Heart left ventricle (tissue), 16 donors: ENCODE results near the gene LDHD. TPM values are rescaled to one million over a fixed set of nuclear protein-coding genes. Genes with fewer than 3 reads are reported as not detected.

Experiments used
- ATAC-seq, 4 donors: fragments of 200-7000 bp; cut with Tn5 transposase; one replicate each; pipeline ENCODE4 v1.9.1; 2020 to 2022; ENCODE audit warnings: moderate library complexity in 4 of 4, mild to moderate bottlenecking in 3 of 4, moderate number of reproducible peaks in 1 of 4
- DNase-seq, 5 donors: peaks; one replicate each; pipeline ENCODE4 v3.0.0-alpha.2; 2020
- H3K27ac ChIP-seq, 12 donors: fragments of 200-600 bp; sonication (generic) in 4 of 12; one replicate each; pipeline versions ENCODE4 v1.5.0 to v1.8.0; 2016 to 2022; ENCODE audit warnings: mild to moderate bottlenecking in 2 of 12
- H3K27me3 ChIP-seq, 9 donors: fragments of 200-600 bp; sonication (generic) in 2 of 9; one replicate each; pipeline versions ENCODE4 v1.5.1 to v1.8.0; 2016 to 2022; ENCODE audit warnings: mild to moderate bottlenecking in 3 of 9
- H3K36me3 ChIP-seq, 9 donors: fragments of 200-600 bp; sonication (generic) in 2 of 9; one replicate each; pipeline versions ENCODE4 v1.5.0 to v1.8.0; 2018 to 2022; ENCODE audit warnings: mild to moderate bottlenecking in 2 of 9
- H3K4me1 ChIP-seq, 12 donors: fragments of 200-600 bp; sonication (generic) in 4 of 12; one replicate each; pipeline versions ENCODE4 v1.5.0 to v1.8.0; 2016 to 2022; ENCODE audit warnings: mild to moderate bottlenecking in 3 of 12
- H3K4me3 ChIP-seq, 12 donors: fragments of 200-600 bp; sonication (generic) in 4 of 12; one replicate each; pipeline versions ENCODE4 v1.5.0 to v1.8.0; 2017 to 2022; ENCODE audit warnings: mild to moderate bottlenecking in 9 of 12, moderate library complexity in 4 of 12
- H3K9me3 ChIP-seq, 12 donors: fragments of 200-600 bp; sonication (generic) in 4 of 12; one replicate each; pipeline versions ENCODE4 v1.5.0 to v1.8.0; 2016 to 2022; ENCODE audit warnings: mild to moderate bottlenecking in 1 of 12
- CTCF ChIP-seq, 12 donors: fragments of 200-600 bp; sonication (generic) in 4 of 12; IDR thresholded peaks; one replicate each; pipeline versions ENCODE4 v1.5.0 to v1.8.0; 2018 to 2022; ENCODE audit warnings: antibody characterized with exemption in 12 of 12, mild to moderate bottlenecking in 5 of 12
- POLR2A ChIP-seq, 2 donors: fragments of 450-650 bp; IDR thresholded peaks; one replicate each; pipeline ENCODE4 v1.6.1; 2017; ENCODE audit warnings: antibody characterized with exemption in 2 of 2, mild to moderate bottlenecking in 2 of 2, moderate library complexity in 2 of 2
- WGBS, 4 donors: extraction: QIAGEN DNeasy Blood & Tissue Kit in 2 of 4; methylation state at CpG; one replicate each; pipeline versions ENCODE4 v1.1.5 to v1.1.7; 2013 to 2018; 5-methylcytosine and 5-hydroxymethylcytosine counted together
- intact Hi-C, 10 donors: fragments of 100-400 bp; cut with DNase I; formaldehyde crosslinking; loops; one replicate each; pipeline versions ENCODE4 v1.11.1 to v1.14.2; 2022
- polyA plus RNA-seq, 2 donors: library from polyadenylated mRNA; stranded (reverse); fragments of 200-250 nt; gene quantifications; one replicate each; pipeline ENCODE4 v1.2.3, GENCODE V29; 2013
- total RNA-seq, 9 donors: library from RNA; depleted of rRNA in 2 of 9; stranded (reverse); fragments of >200 nt in 2 of 9; fragmentation: NEBNext Ultra II Directional in 3 of 9; extraction: Animal tissue kit (Norgen Biotek cat#: 25700) in 3 of 9; gene quantifications; one replicate each; pipeline versions ENCODE4 v1.1.0 to v1.2.4, GENCODE V29; 2016 to 2023
- donor health status: ischemic (EF 13 %, LVEDD 7.1; RV severe dilation, severe dysfunction).
- donor health status: healthy with polysubstance abuse.
- donor health status: DM: no; HTN: yes; CAD: no.
- donor health status: DM: no; HTN: no; CAD: no.
- donor health status: ischemic (EF 25% LVEDD 6.9; RV normal size, moderate dysfunction).
- donor health status: ischemic (EF 25% LVEDD 5.7; RV mildly dilated, moderate dysfunction).
- donor health status: healthy.
- donor health status: DM: yes; HTN: yes; CAD: no.
- donor health status: ischemic (EF 35%, LVEDD 5.7; RV mildly dilated, moderate dysfunction).
- donor health status: nonischemic (EF 11% LVEDD 7.7; RV severe dilation, severe dysfunction).
- donor health status: DM: yes; HTN: yes; CAD: no.
- donor health status: PGD.
- donor health status: ischemic (EF 29% LVEDD 5.4; RV normal size, mild dysfunction).
- donor health status: nonischemic (EF 23%, LVEDD 6.1; RV moderate dilation, normal function).

Gene LDHD
- total and polyA plus RNA-seq, 11 donors: 49.0 to 185 (median 90.6) TPM

- 95 to 99% (median 96%) methylated on average over 5 of the region's 5 CpGs for WGBS, 4 donors
- ATAC-seq (no peak), DNase-seq (no peak)
- Histone ChIP-seq H3K27ac (no peak overlapping the region), H3K4me1 (no peaks in the 10 kb centered on the region), H3K9me3 (no peaks in the 10 kb centered on the region), H3K27me3 (no peaks in the 10 kb centered on the region), H3K4me3 (no peak overlapping the region), H3K36me3 (no peaks in the 10 kb centered on the region)
- intact Hi-C loops: loop anchor here in 1 of 10 donors (10.0 kb wide), 1 partner anchor 435 kb away; the partner anchor contains the start of gene MLKL
- no peak for TF ChIP-seq CTCF (IDR thresholded peaks at IDR 0.05)
- no peak for TF ChIP-seq POLR2A (IDR thresholded peaks at IDR 0.05)
These were observed 22.9 kb upstream of the LDHD start for GRCh38 chr16:75139498-75139897.

- no peaks in the 10 kb centered on the region for H3K9me3 ChIP-seq
- H3K36me3 ChIP-seq: no peaks in the 10 kb centered on the region
- WGBS, 4 donors: 35 to 50% (median 44%) methylated on average over 9 of the region's 9 CpGs
- H3K4me3 ChIP-seq: no peak overlapping the region
- no peaks in the 10 kb centered on the region for H3K4me1 ChIP-seq
- intact Hi-C loops: loop anchor here in 1 of 10 donors (10.0 kb wide), 1 partner anchor 434 kb away; the partner anchor contains the start of gene MLKL
- no peak for DNase-seq
- ATAC-seq: no peak
- TF ChIP-seq CTCF (IDR thresholded peaks at IDR 0.05) (no peak), POLR2A (IDR thresholded peaks at IDR 0.05) (no peak)
- H3K27ac ChIP-seq: no peak overlapping the region
- no peaks in the 10 kb centered on the region for H3K27me3 ChIP-seq
These were observed 22.1 kb upstream of the LDHD start for GRCh38 chr16:75138636-75139035.

- ATAC-seq (no peak), DNase-seq (no peak)
- Histone ChIP-seq H3K9me3 (no peaks in the 10 kb centered on the region), H3K36me3 (no peaks in the 10 kb centered on the region), H3K27me3 (no peaks in the 10 kb centered on the region), H3K4me3 (no peak overlapping the region), H3K27ac (no peak overlapping the region), H3K4me1 (no peaks in the 10 kb centered on the region)
- intact Hi-C loops: loop anchor here in 1 of 10 donors (10.0 kb wide), 1 partner anchor 433 kb away; the partner anchor contains the start of gene MLKL
- 64 to 86% (median 74%) methylated on average over 8 of the region's 8 CpGs for WGBS, 4 donors
- TF ChIP-seq POLR2A (IDR thresholded peaks at IDR 0.05): no peak
- TF ChIP-seq CTCF (IDR thresholded peaks at IDR 0.05): no peak
These were observed 21.7 kb upstream of the LDHD start for GRCh38 chr16:75138233-75138632.

GRCh38 chr16:75131081-75131480, 14.5 kb upstream of the LDHD start:
- Histone ChIP-seq H3K27ac (no peak overlapping the region), H3K9me3 (peaks cover 0 to 11% (median 0%) of the 10 kb centered on the region in 12 donors), H3K36me3 (no peaks in the 10 kb centered on the region), H3K27me3 (no peaks in the 10 kb centered on the region), H3K4me3 (no peak overlapping the region), H3K4me1 (no peaks in the 10 kb centered on the region)
- WGBS, 4 donors: 58 to 71% (median 65%) methylated on average over 7 of the region's 7 CpGs
- ATAC-seq (no peak), DNase-seq (no peak)
- intact Hi-C loops: loop anchor here in 1 of 10 donors (10.0 kb wide), 1 partner anchor 426 kb away; the partner anchor contains the start of gene MLKL
- TF ChIP-seq CTCF (IDR thresholded peaks at IDR 0.05) (no peak), POLR2A (IDR thresholded peaks at IDR 0.05) (no peak)
